Activated CD4-positive, alpha-beta T cell treated with anti-CD3 and anti-CD28 coated beads, Interleukin-2, amount 50 U/mL, for 48 hours (primary cell): Measurements from ENCODE around the gene GID4.

Source experiments
- DNase-seq, 2 experiments: peaks; one replicate each; pipeline ENCODE4 v3.0.0-alpha.2; 2020

The GID4 gene

GRCh38 chr17:18017958-18018357 lies 21.2 kb upstream of the GID4 start:
- no peak for DNase-seq

DNA sequence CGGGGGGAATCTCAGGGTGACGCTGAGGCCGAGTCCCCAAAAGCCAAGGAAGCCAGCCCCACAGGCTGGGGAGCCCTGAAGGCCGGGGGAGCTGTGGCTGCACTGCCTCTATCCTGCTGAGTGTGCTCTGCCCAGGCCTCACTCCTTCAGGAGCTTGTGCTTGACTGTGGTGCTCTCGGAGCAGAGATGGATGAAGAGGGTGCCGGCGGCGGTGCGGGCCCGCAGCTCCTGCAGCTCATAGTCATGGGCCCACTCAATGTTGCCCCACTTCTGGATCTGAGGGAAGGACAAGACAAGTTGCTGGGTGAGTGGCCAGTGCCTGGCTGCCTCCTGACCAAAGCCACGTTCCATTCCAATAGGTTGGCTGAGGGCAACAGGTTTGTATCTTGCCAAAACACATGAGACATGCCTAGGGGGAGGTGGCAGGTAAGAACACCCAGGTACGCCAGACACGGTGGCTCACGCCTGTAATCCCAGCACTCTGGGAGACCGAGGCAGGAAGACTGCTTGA lies 20.7 kb upstream of the GID4 start:
- no peak for DNase-seq

DNA sequence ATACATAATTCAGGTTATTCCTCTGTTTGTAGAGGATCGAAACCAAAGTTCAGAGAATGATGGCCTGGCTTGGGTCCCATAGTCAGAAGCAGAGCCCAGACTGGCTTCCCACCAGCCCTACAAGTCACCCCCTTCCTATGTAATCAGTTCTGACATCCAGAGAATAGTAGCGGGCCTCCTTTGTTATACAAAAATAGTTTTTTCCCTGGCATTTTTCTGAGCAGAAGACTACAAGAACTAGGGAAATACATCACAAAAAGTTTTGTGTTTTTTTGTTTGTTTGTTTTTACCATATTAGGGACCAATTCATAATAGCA lies 19.4 kb upstream of the GID4 start:
- DNase-seq = no peak

DNA sequence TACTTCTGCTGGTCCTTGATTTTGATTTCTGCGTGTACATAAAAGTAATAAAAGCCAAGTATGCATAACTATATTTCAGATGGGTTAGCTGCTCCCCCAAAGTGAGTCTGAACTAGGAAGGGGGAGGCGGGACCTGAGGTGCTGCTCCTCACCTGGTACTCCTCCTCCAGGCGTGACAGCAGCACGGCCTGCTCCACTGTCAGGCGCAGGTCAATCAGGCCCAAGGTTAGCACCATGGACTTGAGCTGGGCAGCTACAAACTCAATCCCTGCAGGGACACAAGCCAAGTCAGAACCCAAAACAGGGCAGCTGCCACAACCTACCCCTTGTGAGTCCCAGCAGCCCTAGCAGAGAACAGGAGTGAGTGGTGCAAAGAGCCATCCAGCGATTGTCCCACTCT lies 18.2 kb upstream of the GID4 start:
- no peak for DNase-seq

GRCh38 chr17:18021372-18021771 lies 17.8 kb upstream of the GID4 start:
- no peak for DNase-seq

GRCh38 chr17:18025241-18025944 lies 13.8 kb upstream of the GID4 start:
- DNase-seq = peak; percentile 21 to 48

GRCh38 chr17:18025945-18026776 lies 13.0 kb upstream of the GID4 start:
- DNase-seq = no peak

GRCh38 chr17:18027280-18027679 lies 11.9 kb upstream of the GID4 start:
- no peak for DNase-seq

DNA sequence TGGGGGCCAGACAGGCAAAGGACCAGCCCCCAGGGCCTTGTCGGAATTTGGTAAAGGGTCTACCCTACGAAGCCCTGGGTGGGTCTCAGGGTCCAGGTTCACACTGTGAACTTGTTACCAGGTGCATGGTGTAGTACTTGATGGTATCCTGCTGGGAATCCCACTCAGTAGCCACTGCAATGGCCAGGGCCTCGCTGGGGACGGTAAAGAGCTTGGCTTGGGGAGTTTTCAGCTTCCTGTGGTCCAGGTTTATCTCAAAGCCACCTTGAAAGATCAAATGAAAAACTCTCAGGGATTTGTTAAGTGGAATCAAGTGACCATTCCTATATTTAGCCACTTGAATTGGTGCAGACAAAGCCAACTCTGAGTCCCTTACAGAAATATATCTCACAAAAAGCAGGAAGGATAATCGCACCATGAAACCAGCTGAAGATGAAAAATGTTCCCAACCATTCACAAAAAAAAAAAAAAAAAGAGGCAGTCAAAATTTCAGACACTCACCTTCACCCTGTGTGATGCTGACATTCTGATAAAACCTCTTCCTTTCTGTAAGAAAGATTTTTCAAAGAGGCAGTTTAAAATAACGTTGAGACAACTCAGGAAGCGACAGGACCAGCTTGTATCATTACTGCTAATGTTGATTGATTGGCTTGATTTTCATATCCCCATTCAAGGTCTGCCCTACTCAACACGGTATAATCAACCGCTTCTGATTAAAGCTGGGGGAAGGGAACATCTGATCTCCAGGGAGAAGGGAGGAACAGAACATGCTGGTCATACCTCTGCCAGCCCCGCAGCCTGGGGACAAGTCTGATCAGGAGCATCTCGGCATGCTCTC lies 10.9 kb upstream of the GID4 start:
- DNase-seq = no peak

DNA sequence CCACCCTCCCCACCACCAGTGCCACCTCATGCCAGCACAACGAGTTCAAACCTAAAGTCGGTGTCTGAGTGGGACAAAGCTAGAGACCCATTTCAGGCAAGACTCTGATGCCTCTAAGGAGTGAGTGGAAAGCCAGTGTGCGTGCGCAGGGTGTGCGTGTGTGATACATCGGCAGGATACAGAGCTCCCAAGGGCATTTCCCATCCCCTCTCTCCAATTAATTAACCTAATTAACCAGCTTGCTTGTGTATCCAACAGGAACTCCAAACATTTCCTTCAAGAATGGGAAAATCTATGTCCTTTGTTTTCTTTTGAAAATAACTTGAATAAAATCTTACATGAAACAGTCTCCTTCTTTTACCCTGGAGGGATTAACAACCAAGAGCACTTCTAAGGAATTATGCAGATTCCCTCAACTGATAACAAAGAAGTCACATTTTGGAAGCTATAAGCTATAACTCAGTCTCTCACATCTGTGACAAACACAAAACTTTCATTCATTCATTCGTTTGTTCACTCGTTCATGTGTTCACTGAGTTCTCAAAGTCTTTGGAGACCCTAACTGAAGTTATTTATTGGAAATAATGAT lies 10.2 kb upstream of the GID4 start:
- no peak for DNase-seq

DNA sequence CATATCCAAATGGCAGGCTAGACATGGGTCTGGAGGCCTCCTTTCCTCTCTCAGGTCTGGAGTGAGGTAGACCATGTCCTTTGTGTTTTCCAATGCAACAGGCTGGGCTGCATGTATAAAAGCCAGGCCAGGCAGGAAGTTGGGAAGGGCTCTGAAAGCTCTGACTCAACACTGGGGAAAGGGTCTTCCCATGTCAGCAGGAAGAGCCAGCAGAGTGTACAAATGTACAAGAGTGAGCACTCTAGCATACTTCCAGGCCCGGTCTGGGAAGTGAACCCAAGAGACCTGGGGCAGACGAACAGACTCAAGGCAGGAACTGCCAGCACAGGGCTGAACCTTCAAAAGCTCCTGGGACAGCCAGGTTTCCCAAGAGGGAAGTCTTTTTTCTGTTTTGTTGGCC lies 7.3 kb upstream of the GID4 start:
- DNase-seq = no peak

- DNase-seq = peak; percentile 22 to 47
These were observed 5.6 kb upstream of the GID4 start for GRCh38 chr17:18033442-18034099.

DNA sequence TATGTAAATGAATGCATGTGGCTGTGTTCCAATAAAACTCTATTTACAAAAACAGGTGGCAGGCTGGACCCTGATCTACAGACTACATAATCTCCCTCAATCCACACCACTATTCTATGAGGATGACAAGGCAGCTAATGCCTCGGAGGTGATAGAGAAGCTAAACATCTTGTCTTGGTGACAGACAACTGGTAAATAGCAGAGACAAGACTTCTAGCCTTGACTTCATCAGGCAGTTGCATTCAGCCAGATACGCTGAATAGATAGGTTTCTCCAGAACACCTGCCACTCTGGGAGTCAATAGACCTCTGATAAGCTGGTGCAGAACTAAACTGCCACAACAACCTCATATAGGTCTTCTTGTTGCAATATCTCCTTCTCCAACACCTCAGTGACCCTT lies 3.5 kb upstream of the GID4 start:
- DNase-seq = no peak

- DNase-seq = no peak
These were observed 1.7 kb upstream of the GID4 start for GRCh38 chr17:18037486-18037885.

- DNase-seq = peak; percentile 26 to 32
These were observed 908 bp upstream of the GID4 start for GRCh38 chr17:18038149-18038850.

DNA sequence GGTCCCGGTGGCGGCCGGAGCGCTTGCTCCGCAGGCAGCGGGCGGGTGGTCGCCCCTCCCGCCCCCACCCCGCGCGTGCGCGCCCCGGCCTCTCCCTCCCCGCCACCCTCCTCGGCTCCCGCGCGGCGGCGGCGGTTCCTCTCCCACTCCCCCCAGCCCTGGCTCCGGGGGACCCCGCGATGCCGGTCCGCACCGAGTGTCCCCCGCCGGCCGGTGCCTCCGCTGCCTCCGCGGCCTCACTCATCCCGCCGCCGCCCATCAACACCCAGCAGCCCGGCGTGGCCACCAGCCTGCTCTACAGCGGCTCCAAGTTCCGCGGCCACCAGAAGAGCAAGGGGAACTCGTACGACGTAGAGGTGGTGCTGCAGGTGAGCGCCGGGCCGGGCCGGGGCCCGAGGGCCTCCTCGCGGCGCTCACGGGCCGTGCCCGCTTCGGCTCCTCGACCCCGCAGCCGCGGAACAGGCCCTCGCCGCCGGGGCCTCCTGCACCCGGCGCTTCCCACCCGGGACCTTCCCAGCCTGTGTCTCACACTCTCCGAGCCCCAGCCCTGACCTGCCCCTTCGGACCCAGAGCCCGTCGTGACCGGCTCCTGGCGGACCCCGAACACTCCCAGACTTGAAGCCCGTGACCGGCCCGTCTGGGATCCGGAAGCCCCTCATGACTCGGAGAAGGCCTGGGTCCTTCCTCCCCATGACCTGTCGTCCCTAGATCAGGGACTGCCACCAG lies 490 bp downstream of the GID4 start:
- peak; percentile 5 to 35 for DNase-seq

DNA sequence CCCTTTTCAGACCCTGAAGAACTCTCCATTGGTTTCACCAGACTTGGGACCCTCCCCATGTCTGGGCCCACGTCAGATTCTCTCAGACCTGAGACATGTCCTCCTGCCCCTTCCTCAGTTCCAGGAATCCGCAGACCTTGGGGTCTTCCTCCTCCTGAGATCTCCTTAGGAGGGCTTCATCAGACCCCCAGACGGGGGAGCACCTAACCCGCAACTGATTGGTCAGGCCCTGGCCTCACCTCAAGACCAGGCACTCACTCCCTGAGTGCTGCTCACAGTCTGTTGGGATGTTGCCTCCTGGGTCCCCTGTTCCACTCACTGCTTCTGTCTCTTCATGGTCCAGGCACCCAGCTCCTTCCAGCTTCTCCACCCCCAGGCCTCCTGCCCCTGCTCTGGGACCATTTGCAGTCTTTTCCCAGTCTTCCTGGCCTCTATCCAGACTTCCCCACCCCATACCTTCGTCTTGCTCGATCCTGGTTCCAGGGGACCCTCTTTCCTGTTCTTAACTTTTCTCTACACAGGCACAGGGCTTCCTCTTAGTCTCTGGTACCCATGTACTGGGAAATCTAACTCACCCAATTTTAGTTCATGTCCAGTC lies 1.2 kb downstream of the GID4 start:
- DNase-seq = no peak

DNA sequence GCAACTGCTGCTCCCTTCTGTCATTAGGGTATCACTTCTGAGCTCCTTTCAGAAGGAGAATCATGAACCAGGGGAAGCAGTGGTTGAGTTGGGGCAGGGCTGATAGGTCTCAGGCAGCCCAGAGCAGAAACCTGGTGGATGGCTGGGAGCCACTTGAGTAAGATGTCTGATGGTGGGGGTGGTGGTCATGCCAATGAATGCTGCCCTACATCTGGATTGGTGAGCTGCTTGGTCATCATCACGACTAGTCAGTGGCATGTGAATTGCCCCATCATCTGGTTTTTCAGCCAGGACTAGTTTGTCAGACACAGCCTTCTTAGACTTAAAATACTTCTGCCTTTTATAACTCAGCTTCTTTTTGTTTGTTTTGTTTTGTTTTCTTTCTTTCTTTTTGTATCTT lies 2.6 kb downstream of the GID4 start:
- DNase-seq = no peak

DNA sequence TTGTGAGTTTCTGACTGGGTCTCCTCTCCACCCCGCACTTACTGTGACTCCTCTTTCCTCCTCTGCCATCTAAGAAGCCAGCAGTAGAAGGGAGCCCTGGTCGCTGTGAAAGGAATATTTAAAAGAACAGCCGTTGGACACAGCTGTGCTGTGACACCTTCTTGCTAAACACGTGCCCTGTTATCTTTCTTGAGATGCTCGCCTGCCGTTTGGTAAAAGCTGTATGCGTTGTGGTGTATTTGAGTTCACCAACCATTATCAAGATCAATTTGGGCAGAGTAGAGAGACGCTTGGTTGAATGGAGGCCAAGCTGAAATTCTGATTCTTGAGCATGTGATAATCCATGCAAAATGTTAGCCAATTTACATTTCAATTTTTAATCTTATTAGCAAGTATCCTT lies 3.8 kb downstream of the GID4 start:
- DNase-seq = no peak

DNA sequence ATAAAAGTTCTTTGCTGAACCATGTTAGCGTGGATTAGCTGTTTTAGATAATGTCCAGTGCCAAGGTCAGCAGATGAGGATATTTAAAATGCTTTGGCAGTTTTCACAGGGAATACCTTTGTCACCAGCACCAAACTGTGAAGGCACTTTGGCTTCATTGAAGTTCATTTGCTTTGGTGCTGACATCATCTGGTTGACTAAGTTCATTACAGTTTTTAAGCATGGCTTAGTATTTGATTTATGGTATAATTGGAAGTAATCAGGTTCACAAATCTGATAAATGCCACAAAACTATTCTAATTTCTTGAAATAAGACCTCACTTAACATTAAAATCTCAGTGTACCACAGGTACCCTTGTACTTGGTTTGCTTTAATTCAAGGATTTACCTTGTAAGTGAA lies 4.3 kb downstream of the GID4 start:
- DNase-seq = no peak

GRCh38 chr17:18044609-18045008 lies 5.4 kb downstream of the GID4 start:
- DNase-seq = no peak
